ENCODE measurements around the gene GABRA5. TPM values are rescaled to one million over a fixed set of nuclear protein-coding genes. Genes with fewer than 3 reads are reported as not detected.

GABRA5 gene
- total and polyA plus RNA-seq, 2 of the 4 experiments (the other 2 are of a cell fraction): 4.0 to 7.3 TPM

DNA sequence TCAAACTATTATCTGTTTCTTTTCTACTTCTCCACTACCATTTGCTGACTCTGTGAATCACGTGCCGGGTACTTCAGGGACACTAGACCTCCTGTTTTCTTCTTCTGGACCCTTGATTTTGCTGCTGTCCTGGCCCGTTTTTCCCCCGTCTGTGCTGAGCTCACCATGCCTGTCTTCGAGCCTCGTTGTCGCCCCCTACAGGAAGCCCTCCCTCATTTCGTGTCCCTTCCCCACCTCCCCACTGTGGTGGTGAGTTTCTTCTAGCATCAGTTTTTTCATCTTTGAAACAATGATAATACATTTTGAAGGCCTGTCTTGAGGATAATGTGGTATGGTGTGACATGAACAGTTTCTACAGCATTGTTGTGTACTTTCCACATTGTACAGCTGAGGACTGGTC, 117.0 kb downstream of the GABRA5 start:
- Histone ChIP-seq H3K9me3 (ENCODE audit: control insufficient read depth, insufficient read depth, low read length) (peaks cover 10% of the 10 kb centered on the region; the same call in 1 of the 2 replicates), H2AFZ (replicated peaks; ENCODE audit: low read length, poor library complexity) (no peak overlapping the region), H3K14ac (replicated peaks; ENCODE audit: low read depth, low read length) (no peak overlapping the region), H3K18ac (ENCODE audit: low read depth, low read length) (no peak overlapping the region), H3K79me1 (ENCODE audit: low read depth in 1 of 2, low read length in 2 of 2) (no peaks in the 10 kb centered on the region), H3K4ac (ENCODE audit: low read depth, low read length) (no peak overlapping the region), H3K9ac (ENCODE audit: low read depth, low read length) (no peak overlapping the region), H2BK15ac (ENCODE audit: low read depth, low read length) (no peak overlapping the region), H3K9me1 (ENCODE audit: insufficient read depth, low read length) (no peaks in the 10 kb centered on the region), H2BK20ac (ENCODE audit: low read depth, low read length) (no peak overlapping the region), H3K36me3 (ENCODE audit: control insufficient read depth, insufficient read depth, low read length) (no peaks in the 10 kb centered on the region), H3K4me1 (ENCODE audit: control insufficient read depth, insufficient read depth, low read length) (no peaks in the 10 kb centered on the region), H4K8ac (ENCODE audit: low read depth in 2 of 2, low read length in 2 of 2) (no peak overlapping the region), H3K27ac (ENCODE audit: insufficient read depth, low read length) (no peak overlapping the region), H4K5ac (ENCODE audit: low read depth, low read length) (no peak overlapping the region), H3K4me2 (ENCODE audit: low read depth, low read length) (no peak overlapping the region), H4K91ac (ENCODE audit: insufficient read depth, low read depth, low read length) (no peak overlapping the region), H3K23ac (ENCODE audit: low read depth, low read length) (no peak overlapping the region), H2BK120ac (ENCODE audit: low read depth, low read length) (no peak overlapping the region), H2BK5ac (ENCODE audit: low read depth, low read length, poor library complexity, severe bottlenecking) (no peak overlapping the region), H3K4me3 (ENCODE audit: insufficient read depth, low read depth, low read length) (no peak overlapping the region), H4K20me1 (ENCODE audit: insufficient read depth, low read length) (no peaks in the 10 kb centered on the region), H2AK5ac (ENCODE audit: low read depth, low read length) (no peak overlapping the region), H3K27me3 (ENCODE audit: control insufficient read depth, insufficient read depth, low read length) (no peaks in the 10 kb centered on the region), H2AK9ac (replicated peaks; ENCODE audit: low read depth, low read length, poor library complexity) (no peak overlapping the region), H3K56ac (ENCODE audit: extremely low read depth, insufficient read depth, low read length) (no peak overlapping the region)
- TF ChIP-seq RAD21 (IDR thresholded peaks at IDR 0.05; ENCODE audit: low read length): no peak
- no peak for TF ChIP-seq CEBPB (IDR thresholded peaks at IDR 0.05; ENCODE audit: low read depth, low read length)
- no peak for TF ChIP-seq RCOR1 (IDR thresholded peaks at IDR 0.05; ENCODE audit: insufficient replicate concordance, low read length)
- no peak for TF ChIP-seq ELK1 (IDR thresholded peaks at IDR 0.05; ENCODE audit: borderline replicate concordance, low read depth, low read length)
- no peak for TF ChIP-seq MAZ (IDR thresholded peaks at IDR 0.05; ENCODE audit: borderline replicate concordance, low read depth, low read length)
- no peak for TF ChIP-seq FOS (IDR thresholded peaks at IDR 0.05; ENCODE audit: low read depth, low read length)
- TF ChIP-seq CTCF (conservative IDR thresholded peaks at IDR 0.05; ENCODE audit: low read depth, low read length): no peak
- TF ChIP-seq MXI1 (IDR thresholded peaks at IDR 0.05; ENCODE audit: borderline replicate concordance, low read depth, low read length): no peak
- DNase-seq (no peak), ATAC-seq (ENCODE audit: low read depth) (no peak)
- BruUV-seq (replicated peaks): no TSS peak
- dilution Hi-C loops (cut with HindIII; ENCODE audit: low sequenced_read_pairs, unreplicated experiment): no loop called here
- ChIA-PET POLR2A (ENCODE audit: unreplicated experiment) (no interaction called here), CTCF (no interaction called here)
- intact Hi-C loops (cut with micrococcal nuclease): no loop called here
- WGBS, 2 experiments (ENCODE audit: extremely low coverage in 2 of 2, insufficient read length in 1 of 2): 94% methylated on average over 2 of the region's 8 CpGs; no CpG with 5 or more reads in 1 of the 2 experiments
- in situ Hi-C loops (cut with MboI; ENCODE audit: low sequenced_read_pairs): no loop called here

Data from IMR-90 (cell line).